GM23248 (cell line): Measurements from ENCODE around the gene GPSM1.

Experiments
- EZH2 ChIP-seq: fragments of 200-600 bp; sonication (generic); IDR thresholded peaks from 2 replicates; pipeline ENCODE4 v1.6.1; 2018; ENCODE audit warnings: antibody characterized with exemption, mild to moderate bottlenecking; ENCODE audit not compliant: insufficient read depth, poor library complexity, severe bottlenecking
- EZH2phosphoT487 ChIP-seq: fragments of 200-600 bp; sonication (generic); IDR thresholded peaks from 2 replicates; pipeline ENCODE4 v1.6.1; 2018; ENCODE audit warnings: antibody characterized with exemption, moderate library complexity, mild to moderate bottlenecking, low read depth; ENCODE audit not compliant: insufficient read depth

- TF ChIP-seq EZH2 (no peak), EZH2phosphoT487 (no peak)
Measured at GRCh38 chr9:136304456-136304855, 22.9 kb upstream of the GPSM1 start.
